LNCAP (cell line): Measurements from ENCODE around the gene SNAP29.

Source experiments
- CTCF ChIP-seq: fragments of 450-650 bp; IDR thresholded peaks from 2 replicates; pipeline ENCODE4 v1.5.1; 2017; ENCODE audit warnings: mild to moderate bottlenecking

The SNAP29 gene

GRCh38 chr22:20933910-20934309 is 75.1 kb downstream of the SNAP29 start:
- TF ChIP-seq CTCF: no peak

- TF ChIP-seq CTCF: no peak
These were observed 78.4 kb downstream of the SNAP29 start for GRCh38 chr22:20937031-20937793.

- no peak for TF ChIP-seq CTCF
These were observed 79.2 kb downstream of the SNAP29 start for GRCh38 chr22:20937794-20938671.

- no peak for TF ChIP-seq CTCF
These were observed 81.4 kb downstream of the SNAP29 start for GRCh38 chr22:20940186-20940651.
